HG02588 (cell line): ENCODE results near the gene KSR1.

Experiments used
- ATAC-seq: cut with Tn5 transposase; IDR thresholded peaks from one replicate; pipeline ENCODE4 v1.9.1; 2021; ENCODE audit warnings: mild to moderate bottlenecking, moderate library complexity; ENCODE audit not compliant: unreplicated experiment

KSR1 gene

DNA sequence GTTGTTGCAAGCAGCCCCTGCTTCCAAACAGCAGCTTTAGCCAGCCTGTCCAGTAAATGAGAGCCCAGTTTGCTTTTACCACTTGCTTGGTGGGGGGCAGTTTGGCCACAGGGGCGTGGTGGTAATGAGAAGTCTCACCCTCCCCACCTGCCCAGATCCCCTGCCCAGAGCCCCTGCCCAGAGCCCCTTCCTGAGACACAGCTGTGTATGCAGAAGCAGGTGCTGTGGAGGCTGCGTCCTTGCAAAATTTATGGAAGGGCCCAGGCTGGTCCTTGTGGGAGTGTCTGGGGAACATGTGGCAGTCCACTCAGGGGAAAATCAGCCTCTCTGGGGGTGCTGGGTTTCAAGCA, 147.1 kb downstream of the KSR1 start:
- no peak for ATAC-seq

DNA sequence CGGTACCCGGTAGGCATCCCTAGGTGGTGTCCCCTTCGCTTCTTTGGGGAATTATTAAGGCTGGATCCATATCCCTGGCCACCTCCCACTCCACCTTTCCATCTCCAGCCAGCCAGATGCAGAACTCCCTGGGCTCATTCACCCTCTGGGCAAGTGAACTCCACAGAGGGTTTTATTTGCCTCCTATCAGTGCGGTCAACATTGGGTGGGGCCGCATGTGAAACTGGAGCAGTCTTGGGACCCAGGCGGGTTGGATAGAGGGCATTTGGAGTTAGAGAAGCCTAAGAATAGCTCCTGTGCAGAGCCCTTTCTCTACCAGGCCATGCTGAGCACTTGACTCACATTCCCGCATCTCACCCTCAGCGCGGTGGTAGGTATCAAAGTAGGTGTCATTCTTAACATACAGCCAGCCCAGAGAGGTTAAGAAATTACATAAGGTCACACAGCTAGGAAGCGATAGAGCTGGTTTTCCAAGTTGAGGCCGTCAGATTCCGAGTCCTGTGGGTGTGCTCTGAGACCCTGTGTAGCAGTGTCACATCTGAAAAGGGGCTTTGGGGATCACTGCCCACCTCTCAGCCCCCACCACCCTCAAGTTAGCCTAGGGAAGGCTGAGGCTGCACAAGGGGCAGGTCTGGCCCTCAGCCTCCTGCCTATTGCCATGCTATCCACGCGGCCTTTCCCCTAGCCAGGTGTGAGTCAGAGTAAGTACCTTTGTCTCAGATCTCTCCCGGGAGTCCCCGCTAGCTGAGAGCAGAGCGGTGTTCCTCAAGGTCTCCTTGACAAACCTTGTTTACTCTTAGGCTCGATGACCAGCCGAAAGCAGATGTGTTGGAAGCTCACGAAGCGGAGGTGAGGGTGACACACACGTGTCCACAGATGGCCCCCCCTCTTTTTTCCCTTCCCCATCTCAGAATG, 147.9 kb downstream of the KSR1 start:
- no peak for ATAC-seq

DNA sequence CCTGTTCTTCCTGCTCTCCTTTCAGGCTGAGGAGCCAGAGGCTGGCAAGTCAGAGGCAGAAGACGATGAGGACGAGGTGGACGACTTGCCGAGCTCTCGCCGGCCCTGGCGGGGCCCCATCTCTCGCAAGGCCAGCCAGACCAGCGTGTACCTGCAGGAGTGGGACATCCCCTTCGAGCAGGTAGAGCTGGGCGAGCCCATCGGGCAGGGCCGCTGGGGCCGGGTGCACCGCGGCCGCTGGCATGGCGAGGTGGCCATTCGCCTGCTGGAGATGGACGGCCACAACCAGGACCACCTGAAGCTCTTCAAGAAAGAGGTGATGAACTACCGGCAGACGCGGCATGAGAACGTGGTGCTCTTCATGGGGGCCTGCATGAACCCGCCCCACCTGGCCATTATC, 149.2 kb downstream of the KSR1 start:
- no peak for ATAC-seq

DNA sequence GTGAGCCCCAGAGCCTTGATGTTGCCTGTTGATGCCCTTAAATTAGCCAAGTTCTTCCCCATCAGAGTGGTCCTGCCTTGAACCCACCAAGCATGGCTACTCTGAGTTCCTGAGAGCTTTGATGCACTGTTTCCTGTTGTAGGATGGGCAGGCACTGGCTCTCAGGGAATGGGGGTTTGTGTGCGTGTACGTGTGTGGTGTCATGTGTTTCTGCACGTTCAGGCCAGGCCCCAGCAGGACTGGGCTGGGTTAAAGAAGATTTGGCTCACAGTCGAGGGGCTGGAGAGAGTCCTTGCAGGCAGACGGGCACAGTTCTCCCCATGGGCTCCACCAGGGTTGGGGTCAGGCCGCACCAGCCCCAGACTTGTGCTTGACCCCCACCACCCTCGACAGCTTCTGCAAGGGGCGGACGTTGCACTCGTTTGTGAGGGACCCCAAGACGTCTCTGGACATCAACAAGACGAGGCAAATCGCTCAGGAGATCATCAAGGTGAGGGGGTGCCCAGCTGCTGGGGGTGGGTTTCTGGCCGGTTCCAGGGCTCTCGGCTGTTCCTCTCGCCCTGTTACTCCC, 151.4 kb downstream of the KSR1 start:
- ATAC-seq = no peak

DNA sequence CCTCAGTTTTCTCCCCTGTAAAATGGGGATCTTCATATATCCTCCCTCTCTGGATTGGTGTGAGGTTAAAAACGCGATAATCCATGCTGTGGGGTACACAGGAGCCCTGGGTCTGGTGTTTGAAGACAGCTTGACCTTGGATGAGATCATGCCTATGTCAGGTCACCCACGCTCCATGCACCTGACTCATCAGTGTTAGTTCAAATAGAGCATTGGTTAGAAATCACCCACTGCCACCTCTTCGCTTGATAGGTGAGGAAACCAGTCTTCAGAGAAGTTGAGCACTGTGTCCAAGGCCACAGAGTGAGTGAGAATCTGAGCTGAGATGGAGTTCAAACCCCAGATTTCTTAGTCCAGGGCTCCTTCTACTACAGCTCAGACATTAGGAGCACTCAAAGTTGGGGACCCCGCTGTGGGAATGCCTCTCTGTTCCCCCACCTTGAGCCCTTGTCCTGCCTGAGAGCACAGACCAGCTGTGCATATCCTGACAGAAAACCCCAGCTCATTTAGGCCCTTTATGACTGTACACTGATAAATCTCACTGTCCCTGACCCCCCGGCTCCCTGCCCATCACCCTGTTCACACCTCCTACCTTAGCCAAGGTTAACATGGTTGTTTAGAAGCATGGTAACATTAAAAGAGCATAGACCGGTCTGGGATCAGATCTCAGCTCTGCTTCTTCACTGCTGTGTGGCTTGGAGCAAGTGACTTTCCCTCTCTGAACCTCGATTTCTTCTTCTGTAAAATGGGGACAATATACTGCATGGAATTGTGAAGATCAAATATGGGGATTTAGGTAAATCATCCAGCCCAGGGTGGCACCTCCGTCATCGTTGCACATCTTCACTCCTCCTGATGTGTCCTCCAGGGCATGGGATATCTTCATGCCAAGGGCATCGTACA, 152.3 kb downstream of the KSR1 start:
- no peak for ATAC-seq

DNA sequence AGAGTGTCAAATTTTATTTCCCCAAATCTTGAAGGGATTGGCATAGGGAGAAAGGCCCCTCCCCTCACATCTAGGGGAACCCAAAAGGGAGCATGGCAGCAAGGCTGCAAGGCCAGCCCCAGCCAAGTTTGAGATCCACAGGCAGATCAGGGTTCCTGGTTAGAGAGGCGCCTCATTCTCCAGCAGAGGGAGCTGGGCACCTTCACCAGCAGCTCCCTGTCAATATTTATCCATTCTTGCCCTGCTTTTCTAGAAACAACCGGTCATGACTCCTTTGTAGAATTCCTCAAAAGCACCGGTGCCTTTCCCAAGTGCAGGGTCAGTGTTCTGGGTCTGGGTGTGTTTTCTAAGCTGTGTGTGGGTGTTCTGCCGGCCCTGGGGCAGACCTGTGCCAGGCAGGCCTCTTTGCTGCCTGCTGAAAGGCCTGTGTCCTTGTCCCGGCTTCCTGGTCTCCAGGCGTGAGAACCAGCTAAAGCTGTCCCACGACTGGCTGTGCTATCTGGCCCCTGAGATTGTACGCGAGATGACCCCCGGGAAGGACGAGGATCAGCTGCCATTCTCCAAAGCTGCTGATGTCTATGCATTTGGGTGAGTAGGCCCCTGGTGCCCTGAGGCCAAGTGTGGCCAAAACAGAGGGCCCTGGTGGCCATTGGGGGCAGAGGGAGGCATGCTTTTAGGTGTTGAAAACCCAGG, 153.5 kb downstream of the KSR1 start:
- no peak for ATAC-seq

DNA sequence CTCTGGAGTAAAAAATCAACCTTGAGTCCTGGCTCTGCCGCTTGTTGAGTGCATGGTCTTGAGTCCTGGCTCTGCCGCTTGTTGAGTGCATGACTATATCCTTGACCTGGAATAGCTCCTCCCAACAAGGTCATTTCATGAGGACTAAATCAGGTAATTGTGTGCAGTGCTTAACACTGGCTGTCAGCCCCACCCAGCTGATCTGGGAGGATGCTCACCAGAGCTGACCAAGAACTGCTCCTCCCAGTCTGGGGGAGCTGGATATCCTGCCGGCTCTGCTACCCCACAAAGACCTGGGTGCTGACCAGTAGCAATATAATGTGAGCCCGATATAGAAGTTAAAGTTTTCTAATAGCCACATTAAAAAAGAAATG, 154.0 kb downstream of the KSR1 start:
- no peak for ATAC-seq

DNA sequence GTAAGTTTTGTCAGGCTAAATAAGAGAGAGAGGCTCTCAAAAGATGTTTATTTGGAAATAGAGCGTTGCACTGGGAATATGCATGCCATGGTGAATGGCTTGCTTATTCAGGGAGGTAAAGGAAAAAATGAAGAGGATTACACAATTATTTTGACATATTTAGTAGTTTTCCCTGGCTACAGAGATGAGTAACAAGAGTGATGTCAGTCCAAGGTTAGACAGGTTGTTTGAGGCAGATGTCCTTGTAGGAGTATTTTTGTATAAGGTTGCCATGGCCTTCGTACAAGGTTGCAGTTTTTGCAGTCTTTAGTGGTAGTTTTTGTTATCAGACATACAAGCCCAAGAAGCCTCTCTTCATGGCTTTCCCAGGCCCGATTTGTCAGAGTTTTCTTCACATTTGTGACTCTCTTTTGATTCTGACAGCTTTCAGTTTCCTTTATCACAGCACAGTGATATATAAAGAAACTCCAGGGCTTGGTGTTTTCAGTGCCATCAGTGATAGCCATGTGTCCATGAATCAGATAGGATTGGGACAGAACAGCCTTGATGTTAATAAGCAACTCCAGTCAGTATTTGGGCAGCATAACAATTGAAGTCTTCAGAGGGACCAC, 156.0 kb downstream of the KSR1 start:
- no peak for ATAC-seq

DNA sequence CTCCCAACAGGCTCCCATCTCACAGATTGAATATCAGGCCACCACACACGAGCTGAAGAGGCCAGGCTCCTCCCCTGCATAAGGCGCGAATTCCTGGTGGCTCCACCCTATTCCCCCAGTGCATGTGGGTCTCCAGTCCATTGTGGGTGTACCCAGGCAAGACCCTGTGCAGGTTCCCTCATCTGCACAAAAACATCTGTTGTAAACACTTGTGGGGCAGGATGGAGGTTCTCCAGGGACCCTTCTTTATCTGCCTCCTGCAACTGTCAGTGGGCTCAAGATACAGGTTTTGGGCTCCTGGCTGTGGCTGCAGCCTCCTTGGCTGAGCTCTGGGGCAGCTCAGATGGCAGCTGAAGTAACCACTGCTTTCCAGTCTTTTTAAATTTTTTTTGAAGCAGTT, 157.2 kb downstream of the KSR1 start:
- ATAC-seq = no peak

DNA sequence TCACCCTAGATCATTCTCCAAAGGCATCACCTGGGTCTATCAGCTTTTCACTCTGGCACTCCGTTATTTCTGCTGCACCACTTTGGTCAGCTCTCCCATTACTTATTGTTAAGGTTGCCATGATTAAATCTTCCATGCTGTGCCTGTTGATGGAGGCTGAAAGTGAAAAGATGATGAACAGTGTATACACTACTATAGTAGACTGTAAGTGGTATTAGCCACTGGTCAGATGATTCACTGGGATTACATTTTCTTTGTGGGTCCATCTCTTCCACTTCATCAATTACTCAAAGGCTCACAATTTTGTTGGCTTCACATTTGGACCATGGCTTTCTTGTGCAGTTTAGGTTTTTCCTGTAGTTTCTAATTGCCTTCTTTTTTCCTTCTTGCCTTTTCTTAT, 158.9 kb downstream of the KSR1 start:
- no peak for ATAC-seq

DNA sequence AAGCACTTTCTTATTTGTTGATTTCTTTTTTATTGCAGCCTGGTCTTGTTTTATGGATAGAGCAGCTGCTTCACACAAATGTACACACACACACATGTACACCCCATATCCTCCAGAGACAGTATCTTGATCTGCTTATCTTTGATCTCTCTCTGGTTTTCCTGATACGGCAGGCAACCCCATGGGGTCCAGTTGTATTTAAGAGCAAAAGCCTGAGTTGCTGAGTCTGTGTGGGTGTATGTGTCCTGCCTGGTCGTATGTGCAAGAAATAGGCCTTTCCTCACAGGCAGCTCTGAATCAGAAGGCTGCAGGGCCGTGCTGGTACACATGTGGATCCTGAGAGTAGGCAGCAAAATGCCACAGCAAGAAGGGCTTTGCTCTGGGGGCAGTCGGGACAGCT, 160.2 kb downstream of the KSR1 start:
- no peak for ATAC-seq

DNA sequence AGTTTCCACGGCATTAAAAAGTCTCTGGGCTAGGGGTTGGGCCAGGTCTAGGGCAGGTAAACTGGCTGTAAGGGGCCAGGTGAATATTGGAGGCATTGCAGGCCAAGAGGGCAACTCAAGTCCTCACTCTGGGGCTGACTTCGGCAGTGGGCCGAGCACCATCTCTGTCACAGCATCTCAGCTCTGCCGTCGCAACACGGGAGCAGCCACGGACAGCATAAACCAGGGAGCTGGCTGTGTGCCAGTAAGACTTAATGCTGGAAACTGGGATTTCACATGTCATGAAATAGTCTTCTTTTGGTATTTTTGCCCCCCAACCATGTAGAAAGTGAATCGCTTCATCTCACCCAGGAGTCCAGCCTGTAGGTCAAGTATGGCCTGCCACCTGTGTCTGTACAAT, 162.2 kb downstream of the KSR1 start:
- ATAC-seq = no peak

DNA sequence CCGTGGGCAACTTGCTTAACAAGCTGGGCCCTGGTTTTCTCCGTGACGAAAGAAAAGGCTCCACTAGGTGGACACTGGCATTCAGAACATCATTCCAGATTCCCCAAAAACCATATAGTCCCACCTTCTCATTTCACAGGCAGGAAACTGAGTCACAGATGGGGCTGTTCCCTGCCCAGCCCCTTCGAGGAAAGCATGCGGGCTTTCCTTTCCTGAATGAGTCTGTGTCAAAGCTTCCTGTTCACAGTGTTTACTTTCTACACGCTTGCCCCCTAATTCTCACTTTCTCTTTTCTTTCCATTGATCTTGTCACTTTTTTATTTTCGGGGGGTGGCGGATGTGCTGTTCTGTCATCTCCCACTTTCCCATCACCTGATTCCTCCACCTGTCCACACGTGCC, 164.5 kb downstream of the KSR1 start:
- ATAC-seq = no peak

DNA sequence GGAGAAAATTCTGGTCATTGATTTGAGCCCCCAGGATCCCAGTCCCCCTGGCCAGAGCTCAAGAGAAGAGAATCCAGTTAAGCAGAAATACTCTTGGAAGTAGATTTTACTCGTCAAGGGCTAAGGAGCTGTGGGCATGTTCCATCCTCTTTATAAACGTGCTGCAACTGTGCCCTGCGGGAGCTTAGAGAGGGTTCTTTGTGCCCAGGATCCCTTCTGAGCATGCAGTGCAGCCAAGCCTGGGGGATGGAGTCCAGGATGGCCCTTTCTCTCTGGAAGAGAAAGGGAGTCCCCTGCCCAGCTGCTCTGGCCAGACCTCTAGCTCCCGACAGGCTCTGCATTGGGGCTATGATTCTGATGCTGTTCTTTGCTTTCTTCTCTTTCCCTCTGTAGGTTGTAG, 165.3 kb downstream of the KSR1 start:
- no peak for ATAC-seq

DNA sequence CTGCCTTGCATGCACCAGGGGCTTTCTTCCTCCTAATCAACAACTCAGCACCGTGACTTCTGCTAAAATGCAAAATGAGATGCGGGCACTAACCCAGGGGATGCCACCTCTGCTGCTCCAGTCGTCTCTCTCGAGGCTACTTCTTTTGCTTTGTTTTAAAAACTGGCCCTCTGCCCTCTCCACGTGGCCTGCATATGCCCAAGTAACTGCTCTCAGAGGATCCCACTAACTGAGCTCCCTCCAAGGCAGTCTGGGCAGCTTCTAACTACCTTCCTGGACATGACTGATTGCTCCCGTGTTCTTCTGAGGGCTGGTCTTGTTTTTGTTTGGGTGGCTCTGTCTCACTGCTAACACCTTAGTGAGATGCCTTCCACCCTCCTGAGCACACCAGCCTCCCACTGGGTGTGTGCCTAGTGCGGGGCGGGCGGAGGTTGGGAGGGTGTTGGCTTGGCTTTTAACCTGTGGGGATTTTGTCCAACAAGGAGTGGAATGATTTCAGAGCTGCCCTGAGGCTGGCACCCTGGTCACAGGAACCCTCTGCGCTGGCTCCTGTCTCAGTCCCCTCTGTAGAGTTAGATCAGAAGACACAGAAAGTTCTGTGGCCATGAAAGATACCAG, 165.8 kb downstream of the KSR1 start:
- ATAC-seq = no peak

DNA sequence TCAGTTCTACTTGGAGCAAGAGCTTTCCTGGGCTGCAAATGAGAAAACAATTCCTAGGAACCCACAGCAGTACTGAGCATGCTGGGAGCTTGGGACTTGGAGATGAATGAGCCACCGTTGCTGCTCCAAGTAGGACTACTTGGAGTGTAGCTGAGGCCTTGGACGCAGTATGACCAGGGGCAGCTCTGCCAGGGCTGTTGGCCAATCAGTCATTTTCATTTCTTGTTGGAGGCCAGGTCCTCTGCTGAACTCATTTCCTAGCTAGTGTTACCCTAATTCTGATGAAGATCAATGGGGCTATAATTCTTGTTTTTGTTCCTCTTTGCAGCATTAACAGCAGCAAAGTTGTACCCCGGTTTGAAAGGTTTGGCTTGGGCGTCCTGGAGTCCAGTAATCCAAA, 166.7 kb downstream of the KSR1 start:
- no peak for ATAC-seq

DNA sequence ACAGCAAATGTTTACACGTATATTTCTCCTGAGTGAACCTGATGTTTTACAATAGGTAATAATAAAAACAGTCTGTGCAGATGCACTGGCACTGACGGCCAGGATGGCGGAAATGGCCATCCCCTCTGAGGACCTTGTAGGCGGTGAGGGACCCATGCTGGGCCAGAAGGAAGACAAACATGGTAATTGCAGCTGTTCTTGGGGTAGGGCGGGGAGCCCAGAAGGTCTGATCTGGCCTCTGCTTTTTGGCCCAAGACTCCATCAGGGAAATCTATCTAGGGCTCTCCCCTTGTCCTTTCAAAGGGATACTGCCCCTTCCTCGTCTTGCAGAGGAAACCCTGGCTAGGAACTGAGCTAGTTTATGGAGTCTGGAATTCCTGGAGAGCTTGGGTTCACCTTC, 167.4 kb downstream of the KSR1 start:
- ATAC-seq = no peak

DNA sequence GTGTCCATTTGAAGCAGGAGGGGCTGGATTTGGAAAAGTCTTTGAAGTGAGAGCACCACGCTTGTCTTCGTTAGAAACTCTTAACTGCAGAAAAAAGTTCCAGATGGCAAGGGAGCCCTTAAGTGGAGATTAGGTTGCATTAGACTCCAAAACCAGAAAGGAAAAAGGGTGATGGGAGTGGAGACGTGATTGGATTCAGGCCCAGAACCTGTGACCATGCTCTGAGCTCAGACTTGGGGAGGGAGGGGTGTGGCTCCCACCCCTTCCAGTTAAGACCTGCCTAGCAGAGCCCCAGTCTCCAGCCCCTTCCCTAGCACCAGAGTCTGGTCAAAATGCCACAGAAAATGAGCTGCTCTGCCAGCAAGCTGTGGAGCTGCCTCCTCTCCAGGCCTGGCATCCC, 168.3 kb downstream of the KSR1 start:
- no peak for ATAC-seq

DNA sequence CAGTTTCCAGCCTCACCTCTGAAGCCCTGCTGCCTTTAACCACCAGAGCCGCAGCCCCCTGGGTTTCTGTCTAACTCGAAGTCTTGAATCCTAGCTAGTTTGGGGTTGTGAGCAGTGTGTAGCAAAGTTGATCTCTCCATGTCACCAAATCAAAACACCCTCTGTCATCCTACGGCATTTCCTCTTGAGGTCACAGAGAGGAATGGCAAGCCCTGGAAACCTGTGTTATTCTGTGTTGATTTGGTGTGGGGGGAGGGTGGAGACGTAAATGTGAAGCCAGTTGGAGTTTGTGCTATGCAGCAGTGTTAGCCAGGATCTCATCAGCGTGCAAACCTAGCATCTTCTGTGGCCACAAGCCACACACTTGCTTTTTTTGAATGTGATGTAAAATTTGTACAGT, 169.6 kb downstream of the KSR1 start:
- no peak for ATAC-seq

DNA sequence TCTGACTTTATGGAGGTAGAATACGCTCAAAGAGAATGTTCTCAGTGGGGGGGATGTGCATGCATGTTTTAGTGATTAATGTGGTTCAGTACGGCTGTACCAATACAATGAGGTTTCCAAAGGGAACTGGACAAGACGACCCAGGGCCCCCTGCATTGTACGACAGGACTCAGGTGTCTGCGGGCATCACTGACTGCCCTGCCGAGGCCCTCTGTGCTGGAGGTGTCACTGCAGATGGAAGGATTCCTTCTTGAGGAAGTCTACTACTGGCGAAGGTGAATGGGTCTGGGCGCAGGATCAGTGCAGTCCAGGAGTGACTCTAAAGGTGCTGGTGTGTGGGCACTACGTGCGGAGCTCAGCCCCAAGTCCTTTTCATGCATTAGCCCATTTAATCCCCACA, 171.3 kb downstream of the KSR1 start:
- no peak for ATAC-seq
